HCT116 (cell line): ENCODE measurements around the gene AGAP1.

Experiments used
- CTCF ChIP-seq, 3 experiments: fragments of 200-600 bp in 1 of 3; sonication (generic) in 1 of 3; IDR thresholded peaks in 2 of 3; conservative IDR thresholded peaks in 1 of 3; 2 replicates each; pipeline ENCODE4 v1.5.1; 2012 to 2017; ENCODE audit warnings: low read depth in 2 of 3, low read length in 2 of 3, antibody characterized with exemption in 1 of 3, borderline replicate concordance in 1 of 3, control low read depth in 1 of 3, mild to moderate bottlenecking in 1 of 3, mixed read lengths in 1 of 3, mixed run types in 1 of 3, moderate library complexity in 1 of 3; ENCODE audit not compliant: insufficient read depth in 1 of 3
- EGR1 ChIP-seq: IDR thresholded peaks from 2 replicates; pipeline ENCODE4 v1.6.1; 2012; ENCODE audit warnings: low read depth
- EZH2 ChIP-seq: fragments of 200-600 bp; sonication (generic); IDR thresholded peaks from 2 replicates; pipeline ENCODE4 v1.6.1; 2017; ENCODE audit warnings: antibody characterized with exemption, mixed run types
- EZH2phosphoT487 ChIP-seq: fragments of 200-600 bp; IDR thresholded peaks from 2 replicates; pipeline ENCODE4 v1.6.1; 2018; ENCODE audit warnings: antibody characterized with exemption, borderline replicate concordance
- MAX ChIP-seq: IDR thresholded peaks from 2 replicates; pipeline ENCODE4 v1.6.1; 2012
- POLR2A ChIP-seq: IDR thresholded peaks from 2 replicates; pipeline ENCODE4 v1.7.0; 2011; ENCODE audit warnings: borderline replicate concordance; ENCODE audit not compliant: insufficient read depth, insufficient read length; ENCODE audit errors: extremely low read depth
- POLR2AphosphoS5 ChIP-seq: IDR thresholded peaks from 2 replicates; pipeline ENCODE4 v1.6.1; 2011; ENCODE audit warnings: mild to moderate bottlenecking, low read depth, low read length, moderate library complexity
- RAD21 ChIP-seq: IDR thresholded peaks from 2 replicates; pipeline ENCODE4 v1.6.1; 2012; ENCODE audit warnings: low read depth, mild to moderate bottlenecking
- SIN3A ChIP-seq: IDR thresholded peaks from 2 replicates; pipeline ENCODE4 v1.6.1; 2012; ENCODE audit warnings: low read depth
- SRF ChIP-seq: IDR thresholded peaks from 2 replicates; pipeline ENCODE4 v1.6.1; 2012; ENCODE audit warnings: low read depth
- YY1 ChIP-seq: IDR thresholded peaks from 2 replicates; pipeline ENCODE4 v1.6.1; 2011; ENCODE audit warnings: low read length, low read depth, moderate library complexity, mild to moderate bottlenecking; ENCODE audit not compliant: insufficient replicate concordance; ENCODE audit errors: extremely low read depth
- ZFX ChIP-seq: fragments of 450-650 bp; IDR thresholded peaks from 2 replicates; pipeline ENCODE4 v1.6.1; 2017

DNA sequence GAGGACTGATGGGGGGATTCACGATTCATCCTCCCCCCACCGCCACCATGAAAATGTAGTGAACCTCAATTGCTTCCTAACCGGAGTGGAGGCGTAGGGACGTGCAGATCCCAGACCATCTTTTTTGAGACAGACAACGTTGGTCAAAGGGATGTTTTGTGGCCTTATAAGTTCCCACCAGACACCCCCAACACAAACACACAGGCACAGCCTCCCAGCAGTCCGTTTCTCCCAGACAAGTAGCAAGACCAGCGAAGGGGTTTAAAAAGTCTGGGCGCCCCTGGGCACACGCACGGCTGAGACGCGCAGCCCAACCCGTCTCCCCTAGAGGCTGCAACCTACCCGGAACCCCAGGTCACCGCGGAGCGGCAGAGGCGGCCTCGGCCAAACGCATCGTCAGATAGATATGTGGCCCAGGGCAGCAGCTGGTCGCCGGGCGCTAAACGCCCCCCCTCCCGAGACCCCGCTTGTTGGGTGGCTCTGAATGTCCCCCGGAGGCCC is 673.0 kb downstream of the AGAP1 start:
- TF ChIP-seq CTCF (IDR thresholded peaks at IDR 0.05 in 2 of 3, conservative IDR thresholded peaks at IDR 0.05 in 1 of 3; ENCODE audit: borderline replicate concordance in 1 of 3, insufficient read depth in 1 of 3, low read depth in 2 of 3, low read length in 2 of 3), result no peak
- no peak for TF ChIP-seq EGR1
- no peak for TF ChIP-seq MAX
- TF ChIP-seq SIN3A, result no peak
- no peak for TF ChIP-seq YY1
- TF ChIP-seq POLR2A, result no peak
- no peak for TF ChIP-seq ZFX
- TF ChIP-seq POLR2AphosphoS5, result no peak
- no peak for TF ChIP-seq EZH2
- no peak for TF ChIP-seq SRF
- no peak for TF ChIP-seq EZH2phosphoT487
- TF ChIP-seq RAD21, result no peak
